Heart right ventricle (tissue), 16 donors: ENCODE measurements around the gene TESK1. TPM values are rescaled to one million over a fixed set of nuclear protein-coding genes. Genes with fewer than 3 reads are reported as not detected.

Experiments used
- ATAC-seq, 8 donors: fragments of 200-7000 bp; cut with Tn5 transposase; one replicate each; pipeline ENCODE4 v1.9.1; 2020; ENCODE audit warnings: mild to moderate bottlenecking in 8 of 8, moderate library complexity in 8 of 8, moderate number of reproducible peaks in 1 of 8
- DNase-seq, 2 donors: peaks; one replicate each; pipeline ENCODE4 v3.0.0-alpha.2; 2020
- H3K27ac ChIP-seq, 10 donors: fragments of 200-600 bp; sonication (generic) in 2 of 10; one replicate each; pipeline versions ENCODE4 v1.5.0 to v1.8.0; 2020 to 2022; ENCODE audit warnings: mild to moderate bottlenecking in 3 of 10
- H3K27me3 ChIP-seq, 7 donors: fragments of 200-600 bp; one replicate each; pipeline ENCODE4 v1.8.0; 2021 to 2022; ENCODE audit warnings: mild to moderate bottlenecking in 2 of 7
- H3K36me3 ChIP-seq, 9 donors: fragments of 200-600 bp; sonication (generic) in 1 of 9; one replicate each; pipeline versions ENCODE4 v1.5.0 to v1.8.0; 2020 to 2022; ENCODE audit warnings: mild to moderate bottlenecking in 2 of 9
- H3K4me1 ChIP-seq, 9 donors: fragments of 200-600 bp; sonication (generic) in 1 of 9; one replicate each; pipeline versions ENCODE4 v1.5.0 to v1.8.0; 2020 to 2022; ENCODE audit warnings: mild to moderate bottlenecking in 4 of 9
- H3K4me3 ChIP-seq, 10 donors: fragments of 200-600 bp; sonication (generic) in 2 of 10; one replicate each; pipeline versions ENCODE4 v1.5.0 to v1.8.0; 2020 to 2022; ENCODE audit warnings: mild to moderate bottlenecking in 7 of 10, moderate library complexity in 2 of 10
- H3K9me3 ChIP-seq, 11 donors: fragments of 200-600 bp in 10 of 11; sonication (generic) in 2 of 11; one replicate each; pipeline versions ENCODE4 v1.5.0 to v1.8.0; 2013 to 2022; ENCODE audit warnings: mild to moderate bottlenecking in 2 of 11, control low read depth in 1 of 11, moderate library complexity in 1 of 11
- WGBS, 2 donors: extraction: QIAGEN DNeasy Blood & Tissue Kit; methylation state at CpG; one replicate each; pipeline ENCODE4 v1.1.7; 2013; ENCODE audit warnings: inconsistent platforms in 1 of 2; 5-methylcytosine and 5-hydroxymethylcytosine counted together
- intact Hi-C, 10 donors: fragments of 100-400 bp; cut with DNase I; formaldehyde crosslinking; loops; one replicate each; pipeline versions ENCODE4 v1.11.1 to v1.14.2; 2022
- polyA plus RNA-seq, 2 donors: library from polyadenylated mRNA; stranded (reverse); fragments of 200-250 nt; gene quantifications; one replicate each; pipeline ENCODE4 v1.2.3, GENCODE V29; 2013
- total RNA-seq, 10 donors: library from RNA; stranded (reverse); fragmentation: NEBNext Ultra II Directional in 3 of 10; extraction: Animal tissue kit (Norgen Biotek cat#: 25700) in 3 of 10; gene quantifications; one replicate each; pipeline versions ENCODE4 v1.2.1 to v1.2.4, GENCODE V29; 2021 to 2023
- TF ChIP-seq, protein P1 (sequence below), 9 donors: fragments of 200-600 bp; sonication (generic) in 2 of 9; IDR thresholded peaks; one replicate each; pipeline versions ENCODE4 v1.5.0 to v1.8.0; 2021 to 2022; ENCODE audit warnings: antibody characterized with exemption in 9 of 9, mild to moderate bottlenecking in 5 of 9, moderate library complexity in 1 of 9
- donor health status: Arrhythmogenic right ventricular cardiomyopathy.
- donor health status: ischemic (EF 13 %, LVEDD 7.1; RV severe dilation, severe dysfunction).
- donor health status: healthy with polysubstance abuse.
- donor health status: DM: no; HTN: yes; CAD: no.
- donor health status: DM: no; HTN: no; CAD: no.
- donor health status: ischemic (EF 25% LVEDD 6.9; RV normal size, moderate dysfunction).
- donor health status: ischemic (EF 25% LVEDD 5.7; RV mildly dilated, moderate dysfunction).
- donor health status: healthy.
- donor health status: DM: yes; HTN: yes; CAD: no.
- donor health status: Ischemic cardiomyopathy.
- donor health status: ischemic (EF 35%, LVEDD 5.7; RV mildly dilated, moderate dysfunction).
- donor health status: nonischemic (EF 11% LVEDD 7.7; RV severe dilation, severe dysfunction).
- donor health status: DM: yes; HTN: yes; CAD: no.
- donor health status: PGD.
- donor health status: ischemic (EF 29% LVEDD 5.4; RV normal size, mild dysfunction).
- donor health status: nonischemic (EF 23%, LVEDD 6.1; RV moderate dilation, normal function).

Gene TESK1
- total and polyA plus RNA-seq, 12 donors: 18.0 to 38.8 (median 24.3) TPM

- Histone ChIP-seq H3K9me3 (no peaks in the 10 kb centered on the region), H3K27ac (peak overlapping the region; percentile 13 to 70 (median 54)), H3K36me3 (peaks cover 0 to 45% (median 17%) of the 10 kb centered on the region in 9 donors), H3K4me3 (peak overlapping the region in 7 of 10 donors; percentile 7 to 39 (median 22)), H3K27me3 (no peaks in the 10 kb centered on the region), H3K4me1 (peaks cover 13 to 43% (median 25%) of the 10 kb centered on the region in 9 donors)
- TF ChIP-seq, protein P1, sequence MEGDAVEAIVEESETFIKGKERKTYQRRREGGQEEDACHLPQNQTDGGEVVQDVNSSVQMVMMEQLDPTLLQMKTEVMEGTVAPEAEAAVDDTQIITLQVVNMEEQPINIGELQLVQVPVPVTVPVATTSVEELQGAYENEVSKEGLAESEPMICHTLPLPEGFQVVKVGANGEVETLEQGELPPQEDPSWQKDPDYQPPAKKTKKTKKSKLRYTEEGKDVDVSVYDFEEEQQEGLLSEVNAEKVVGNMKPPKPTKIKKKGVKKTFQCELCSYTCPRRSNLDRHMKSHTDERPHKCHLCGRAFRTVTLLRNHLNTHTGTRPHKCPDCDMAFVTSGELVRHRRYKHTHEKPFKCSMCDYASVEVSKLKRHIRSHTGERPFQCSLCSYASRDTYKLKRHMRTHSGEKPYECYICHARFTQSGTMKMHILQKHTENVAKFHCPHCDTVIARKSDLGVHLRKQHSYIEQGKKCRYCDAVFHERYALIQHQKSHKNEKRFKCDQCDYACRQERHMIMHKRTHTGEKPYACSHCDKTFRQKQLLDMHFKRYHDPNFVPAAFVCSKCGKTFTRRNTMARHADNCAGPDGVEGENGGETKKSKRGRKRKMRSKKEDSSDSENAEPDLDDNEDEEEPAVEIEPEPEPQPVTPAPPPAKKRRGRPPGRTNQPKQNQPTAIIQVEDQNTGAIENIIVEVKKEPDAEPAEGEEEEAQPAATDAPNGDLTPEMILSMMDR (IDR thresholded peaks at IDR 0.05): no peak
- intact Hi-C loops: loop anchor here in 1 of 10 donors (10.0 kb wide), 1 partner anchor 439 kb away; no protein-coding TSS in a partner anchor
- DNase-seq (peak; percentile 49 to 57), ATAC-seq (peak; percentile 68 to 81 (median 72))
- 26 to 43% methylated on average over 14 of the region's 14 CpGs for WGBS, 2 donors
Measured at GRCh38 chr9:35563791-35564197, 41.3 kb upstream of the TESK1 start.

- no peaks in the 10 kb centered on the region for H3K9me3 ChIP-seq
- TF ChIP-seq, protein P1 (IDR thresholded peaks at IDR 0.05): no peak
- no peaks in the 10 kb centered on the region for H3K27me3 ChIP-seq
- intact Hi-C loops: loop anchor here in 1 of 10 donors (10.0 kb wide), 1 partner anchor 440 kb away; no protein-coding TSS in a partner anchor
- no peak for DNase-seq
- peak overlapping the region in 7 of 10 donors; percentile 13 to 70 (median 61) for H3K27ac ChIP-seq
- no peak overlapping the region for H3K4me3 ChIP-seq
- peak; percentile 19 to 67 (median 38) for ATAC-seq
- peaks cover 17 to 43% (median 25%) of the 10 kb centered on the region in 9 donors for H3K4me1 ChIP-seq
- H3K36me3 ChIP-seq: peaks cover 0 to 36% (median 13%) of the 10 kb centered on the region in 9 donors
- WGBS, 2 donors: 64 to 82% methylated on average over 7 of the region's 7 CpGs
Measured at GRCh38 chr9:35564658-35565061, 40.4 kb upstream of the TESK1 start.

GRCh38 chr9:35566417-35566816 lies 38.6 kb upstream of the TESK1 start:
- no peak overlapping the region for H3K4me3 ChIP-seq
- ATAC-seq (no peak), DNase-seq (no peak)
- intact Hi-C loops: loop anchor here in 1 of 10 donors (10.0 kb wide), 1 partner anchor 442 kb away; no protein-coding TSS in a partner anchor
- 92 to 94% methylated on average over 2 of the region's 2 CpGs for WGBS, 2 donors
- no peaks in the 10 kb centered on the region for H3K9me3 ChIP-seq
- peaks cover 15 to 37% (median 27%) of the 10 kb centered on the region in 9 donors for H3K4me1 ChIP-seq
- TF ChIP-seq, protein P1 (IDR thresholded peaks at IDR 0.05): no peak
- no peak overlapping the region for H3K27ac ChIP-seq
- peaks cover 0 to 18% (median 3%) of the 10 kb centered on the region in 9 donors for H3K36me3 ChIP-seq
- no peaks in the 10 kb centered on the region for H3K27me3 ChIP-seq

DNA sequence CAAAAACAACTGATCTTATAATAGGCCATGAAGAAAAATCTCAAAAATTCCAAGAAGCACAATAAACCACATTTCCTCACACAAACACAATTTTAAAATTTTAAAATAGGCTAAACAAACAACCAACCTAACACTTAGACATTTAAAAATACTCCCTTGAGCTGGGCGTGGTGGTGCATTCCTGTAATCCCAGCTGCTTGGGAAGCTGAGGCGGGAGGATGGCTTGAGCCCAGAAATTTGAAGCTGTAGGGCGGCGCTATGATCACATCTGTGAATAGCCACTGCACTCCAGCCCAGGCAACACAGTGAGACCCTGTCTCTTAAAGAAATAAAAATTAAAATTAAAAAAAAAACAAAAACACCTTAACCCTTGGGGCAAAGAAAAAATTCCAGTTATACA lies 36.9 kb upstream of the TESK1 start:
- TF ChIP-seq, protein P1 (IDR thresholded peaks at IDR 0.05): no peak
- peaks cover 7 to 29% (median 21%) of the 10 kb centered on the region in 9 donors for H3K4me1 ChIP-seq

More for the DNA sequence above, 36.9 kb upstream of the TESK1 start:
- DNase-seq: no peak
- H3K27me3 ChIP-seq: no peaks in the 10 kb centered on the region
- ATAC-seq: no peak
- H3K27ac ChIP-seq: no peak overlapping the region
- H3K4me3 ChIP-seq: no peak overlapping the region
- peaks cover 0 to under 1% (median 0%) of the 10 kb centered on the region in 9 donors for H3K36me3 ChIP-seq
- WGBS, 2 donors: 95 to 97% methylated on average over 4 of the region's 4 CpGs
- intact Hi-C loops: loop anchor here in 1 of 10 donors (10.0 kb wide), 1 partner anchor 443 kb away; no protein-coding TSS in a partner anchor
- H3K9me3 ChIP-seq: no peaks in the 10 kb centered on the region
